DND-41 (cell line): ENCODE data around the gene RHOT2.

ENCODE experiments used
- EZH2 ChIP-seq: IDR thresholded peaks from 3 replicates; pipeline ENCODE4 v1.6.1; 2012; ENCODE audit warnings: borderline replicate concordance, low read depth, mild to moderate bottlenecking, moderate library complexity, low read length, inconsistent platforms; ENCODE audit not compliant: severe bottlenecking
- TF ChIP-seq, protein P1 (sequence below): IDR thresholded peaks from 2 replicates; pipeline ENCODE4 v1.5.1; 2012; ENCODE audit warnings: borderline replicate concordance, low read length, moderate library complexity, mild to moderate bottlenecking; ENCODE audit not compliant: poor library complexity, severe bottlenecking; ENCODE audit errors: extremely low read depth

DNA sequence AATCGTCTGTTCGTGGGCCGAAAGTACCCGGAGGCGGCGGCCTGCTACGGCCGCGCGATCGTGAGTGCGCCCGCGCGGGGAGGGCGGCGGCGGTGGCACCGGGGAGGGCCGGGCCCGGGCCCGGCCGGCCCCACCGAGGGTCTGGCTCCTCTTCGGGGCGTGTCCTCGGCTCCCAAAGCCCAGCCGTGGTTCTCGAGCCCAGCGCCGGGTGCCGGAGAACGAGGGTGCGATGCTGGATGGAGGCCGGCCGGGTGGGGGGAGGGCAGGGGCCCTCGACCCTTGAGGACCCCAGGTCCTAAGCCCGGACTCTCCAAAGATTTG, 12.7 kb downstream of the RHOT2 start:
- TF ChIP-seq, protein P1, sequence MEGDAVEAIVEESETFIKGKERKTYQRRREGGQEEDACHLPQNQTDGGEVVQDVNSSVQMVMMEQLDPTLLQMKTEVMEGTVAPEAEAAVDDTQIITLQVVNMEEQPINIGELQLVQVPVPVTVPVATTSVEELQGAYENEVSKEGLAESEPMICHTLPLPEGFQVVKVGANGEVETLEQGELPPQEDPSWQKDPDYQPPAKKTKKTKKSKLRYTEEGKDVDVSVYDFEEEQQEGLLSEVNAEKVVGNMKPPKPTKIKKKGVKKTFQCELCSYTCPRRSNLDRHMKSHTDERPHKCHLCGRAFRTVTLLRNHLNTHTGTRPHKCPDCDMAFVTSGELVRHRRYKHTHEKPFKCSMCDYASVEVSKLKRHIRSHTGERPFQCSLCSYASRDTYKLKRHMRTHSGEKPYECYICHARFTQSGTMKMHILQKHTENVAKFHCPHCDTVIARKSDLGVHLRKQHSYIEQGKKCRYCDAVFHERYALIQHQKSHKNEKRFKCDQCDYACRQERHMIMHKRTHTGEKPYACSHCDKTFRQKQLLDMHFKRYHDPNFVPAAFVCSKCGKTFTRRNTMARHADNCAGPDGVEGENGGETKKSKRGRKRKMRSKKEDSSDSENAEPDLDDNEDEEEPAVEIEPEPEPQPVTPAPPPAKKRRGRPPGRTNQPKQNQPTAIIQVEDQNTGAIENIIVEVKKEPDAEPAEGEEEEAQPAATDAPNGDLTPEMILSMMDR, result no peak
- no peak for TF ChIP-seq EZH2
